Inflammatory macrophage treated with lipopolysaccharide for 4 hours (primary cell): Measurements from ENCODE around the gene LRCH2.

ENCODE experiments used
- DNase-seq: peaks from one replicate; pipeline ENCODE4 v3.0.0-alpha.2; 2020

The LRCH2 gene

GRCh38 chrX:115204040-115204439 is 29.9 kb downstream of the LRCH2 start:
- no peak for DNase-seq

- no peak for DNase-seq
Observed at GRCh38 chrX:115192244-115192700, 41.6 kb downstream of the LRCH2 start.

- DNase-seq, result no peak
Observed at GRCh38 chrX:115191490-115192243, 42.2 kb downstream of the LRCH2 start.

GRCh38 chrX:115190636-115191489 is 43.0 kb downstream of the LRCH2 start:
- no peak for DNase-seq

GRCh38 chrX:115189646-115190635 is 44.0 kb downstream of the LRCH2 start:
- no peak for DNase-seq

- DNase-seq, result no peak
Observed at GRCh38 chrX:115189110-115189509, 44.8 kb downstream of the LRCH2 start, which contains the start of gene RBMXL3. Gene RBMXL3 (plus strand): TSS chrX:115189410. CDS start chrX:115189442, 32 bp downstream.

- no peak for DNase-seq
Observed at GRCh38 chrX:115183980-115184379, 49.9 kb downstream of the LRCH2 start.

- DNase-seq, result no peak
Observed at GRCh38 chrX:115178473-115178872, 55.4 kb downstream of the LRCH2 start.

- DNase-seq, result no peak
Observed at GRCh38 chrX:115177932-115178331, 56.0 kb downstream of the LRCH2 start.

- no peak for DNase-seq
Observed at GRCh38 chrX:115174548-115174947, 59.3 kb downstream of the LRCH2 start.

- DNase-seq, result no peak
Observed at GRCh38 chrX:115173181-115173580, 60.7 kb downstream of the LRCH2 start.

GRCh38 chrX:115147220-115147619 is 86.7 kb downstream of the LRCH2 start:
- no peak for DNase-seq

- DNase-seq, result no peak
Observed at GRCh38 chrX:115142057-115142456, 91.8 kb downstream of the LRCH2 start.

GRCh38 chrX:115138040-115138439 is 95.9 kb downstream of the LRCH2 start:
- no peak for DNase-seq

GRCh38 chrX:115134382-115134781 is 99.5 kb downstream of the LRCH2 start:
- no peak for DNase-seq

GRCh38 chrX:115112411-115112810 is 121.5 kb downstream of the LRCH2 start:
- DNase-seq, result no peak

GRCh38 chrX:115098897-115099296 is 135.0 kb downstream of the LRCH2 start:
- no peak for DNase-seq

GRCh38 chrX:115093191-115093590 is 140.7 kb downstream of the LRCH2 start:
- DNase-seq, result no peak

- no peak for DNase-seq
Observed at GRCh38 chrX:115089419-115089818, 144.5 kb downstream of the LRCH2 start.

GRCh38 chrX:115068896-115069295 is 165.0 kb downstream of the LRCH2 start:
- DNase-seq, result no peak

GRCh38 chrX:115067812-115068211 is 166.1 kb downstream of the LRCH2 start:
- no peak for DNase-seq

- no peak for DNase-seq
Observed at GRCh38 chrX:115065304-115065703, 168.6 kb downstream of the LRCH2 start.
